HEK293 (cell line): ENCODE measurements around the gene HOXC5.

Experiments
- BCL11A ChIP-seq: fragments of 450-650 bp; formaldehyde crosslinking; IDR thresholded peaks from 2 replicates; pipeline ENCODE4 v1.5.1; 2016; ENCODE audit warnings: low read depth, missing biosample characterization, missing genetic modification characterization
- KLF8 ChIP-seq: fragments of 450-650 bp; formaldehyde crosslinking; IDR thresholded peaks from 2 replicates; pipeline ENCODE4 v1.5.1; 2016; ENCODE audit warnings: missing biosample characterization, missing genetic modification characterization
- OVOL3 ChIP-seq: fragments of 450-650 bp; formaldehyde crosslinking; IDR thresholded peaks from 2 replicates; pipeline ENCODE4 v1.5.1; 2016; ENCODE audit warnings: missing biosample characterization, missing genetic modification characterization
- SETDB1 ChIP-seq: IDR thresholded peaks from one replicate; pipeline ENCODE4 v1.6.1; 2017; ENCODE audit warnings: mild to moderate bottlenecking, low read length, moderate library complexity, mixed read lengths; ENCODE audit not compliant: insufficient read length
- ZBTB48 ChIP-seq: fragments of 450-650 bp; formaldehyde crosslinking; IDR thresholded peaks from 2 replicates; pipeline ENCODE4 v1.5.1; 2016; ENCODE audit warnings: missing biosample characterization, missing genetic modification characterization
- ZBTB7A ChIP-seq: fragments of 450-650 bp; formaldehyde crosslinking; IDR thresholded peaks from 2 replicates; pipeline ENCODE4 v1.5.1; 2016; ENCODE audit warnings: low read depth, missing biosample characterization, missing genetic modification characterization
- ZNF10 ChIP-seq: fragments of 450-650 bp; formaldehyde crosslinking; IDR thresholded peaks from 2 replicates; pipeline ENCODE4 v1.5.1; 2017; ENCODE audit warnings: missing biosample characterization, missing genetic modification characterization
- ZNF174 ChIP-seq: fragments of 450-650 bp; formaldehyde crosslinking; IDR thresholded peaks from 2 replicates; pipeline ENCODE4 v1.5.0; 2017; ENCODE audit warnings: missing biosample characterization, mild to moderate bottlenecking, missing genetic modification characterization
- ZNF175 ChIP-seq: fragments of 450-650 bp; formaldehyde crosslinking; IDR thresholded peaks from 2 replicates; pipeline ENCODE4 v1.5.1; 2016; ENCODE audit warnings: missing biosample characterization, missing genetic modification characterization
- ZNF184 ChIP-seq: fragments of 450-650 bp; IDR thresholded peaks from 2 replicates; pipeline ENCODE4 v1.5.1; 2018; ENCODE audit warnings: missing biosample characterization, mild to moderate bottlenecking, missing genetic modification characterization
- ZNF324 ChIP-seq: fragments of 450-650 bp; formaldehyde crosslinking; IDR thresholded peaks from 2 replicates; pipeline ENCODE4 v1.5.1; 2016; ENCODE audit warnings: missing biosample characterization, missing genetic modification characterization
- ZNF335 ChIP-seq: fragments of 450-650 bp; formaldehyde crosslinking; conservative IDR thresholded peaks from 2 replicates; pipeline ENCODE4 v1.5.1; 2016; ENCODE audit warnings: missing biosample characterization, missing genetic modification characterization
- ZNF426 ChIP-seq: fragments of 450-650 bp; formaldehyde crosslinking; IDR thresholded peaks from 2 replicates; pipeline ENCODE4 v1.5.1; 2017; ENCODE audit warnings: missing biosample characterization, missing genetic modification characterization, mild to moderate bottlenecking, inconsistent platforms, moderate library complexity
- ZNF571 ChIP-seq: fragments of 450-650 bp; formaldehyde crosslinking; IDR thresholded peaks from 2 replicates; pipeline ENCODE4 v1.5.0; 2017; ENCODE audit warnings: missing biosample characterization, missing genetic modification characterization
- ZNF585B ChIP-seq: fragments of 450-650 bp; formaldehyde crosslinking; IDR thresholded peaks from 2 replicates; pipeline ENCODE4 v1.5.1; 2016; ENCODE audit warnings: missing biosample characterization, missing genetic modification characterization
- ZNF660 ChIP-seq: fragments of 450-650 bp; IDR thresholded peaks from 2 replicates; pipeline ENCODE4 v1.5.1; 2018; ENCODE audit warnings: missing biosample characterization, mild to moderate bottlenecking, missing genetic modification characterization
- ZNF707 ChIP-seq: fragments of 450-650 bp; formaldehyde crosslinking; IDR thresholded peaks from 2 replicates; pipeline ENCODE4 v1.5.1; 2016; ENCODE audit warnings: missing biosample characterization, missing genetic modification characterization
- ZNF791 ChIP-seq: fragments of 450-650 bp; formaldehyde crosslinking; IDR thresholded peaks from 2 replicates; pipeline ENCODE4 v1.5.1; 2016; ENCODE audit warnings: missing biosample characterization, missing genetic modification characterization
- ZNF830 ChIP-seq: fragments of 450-650 bp; IDR thresholded peaks from 2 replicates; pipeline ENCODE4 v1.5.0; 2018; ENCODE audit warnings: missing biosample characterization, missing genetic modification characterization, low read depth, mild to moderate bottlenecking, moderate library complexity
- ZSCAN30 ChIP-seq: fragments of 450-650 bp; IDR thresholded peaks from 2 replicates; pipeline ENCODE4 v1.5.1; 2018; ENCODE audit warnings: missing biosample characterization, mild to moderate bottlenecking, missing genetic modification characterization, moderate library complexity
- TF ChIP-seq, protein P1 (sequence below): fragments of 450-650 bp; formaldehyde crosslinking; IDR thresholded peaks from 2 replicates; pipeline ENCODE4 v1.5.0; 2017; ENCODE audit warnings: missing biosample characterization, missing genetic modification characterization, borderline replicate concordance
- TF ChIP-seq, protein P2 (sequence below): fragments of 450-650 bp; formaldehyde crosslinking; IDR thresholded peaks from 2 replicates; pipeline ENCODE4 v1.5.1; 2016; ENCODE audit warnings: missing biosample characterization, missing genetic modification characterization
- TF ChIP-seq, protein P3 (sequence below): fragments of 450-650 bp; formaldehyde crosslinking; IDR thresholded peaks from 2 replicates; pipeline ENCODE4 v1.5.1; 2017; ENCODE audit warnings: missing biosample characterization, missing genetic modification characterization
- TF ChIP-seq, protein P4 (sequence below): fragments of 450-650 bp; formaldehyde crosslinking; IDR thresholded peaks from 2 replicates; pipeline ENCODE4 v1.5.1; 2016; ENCODE audit warnings: missing biosample characterization, missing genetic modification characterization
- TF ChIP-seq, protein P5 (sequence below): fragments of 450-650 bp; formaldehyde crosslinking; IDR thresholded peaks from 2 replicates; pipeline ENCODE4 v1.5.1; 2017; ENCODE audit warnings: missing biosample characterization, mild to moderate bottlenecking, missing genetic modification characterization, moderate library complexity
- TF ChIP-seq, protein P6 (sequence below): fragments of 450-650 bp; formaldehyde crosslinking; IDR thresholded peaks from 2 replicates; pipeline ENCODE4 v1.5.1; 2016; ENCODE audit warnings: missing biosample characterization, missing genetic modification characterization
- TF ChIP-seq, protein P7 (sequence below): fragments of 450-650 bp; formaldehyde crosslinking; IDR thresholded peaks from 2 replicates; pipeline ENCODE4 v1.5.1; 2017; ENCODE audit warnings: missing biosample characterization, missing genetic modification characterization

The HOXC5 gene

DNA sequence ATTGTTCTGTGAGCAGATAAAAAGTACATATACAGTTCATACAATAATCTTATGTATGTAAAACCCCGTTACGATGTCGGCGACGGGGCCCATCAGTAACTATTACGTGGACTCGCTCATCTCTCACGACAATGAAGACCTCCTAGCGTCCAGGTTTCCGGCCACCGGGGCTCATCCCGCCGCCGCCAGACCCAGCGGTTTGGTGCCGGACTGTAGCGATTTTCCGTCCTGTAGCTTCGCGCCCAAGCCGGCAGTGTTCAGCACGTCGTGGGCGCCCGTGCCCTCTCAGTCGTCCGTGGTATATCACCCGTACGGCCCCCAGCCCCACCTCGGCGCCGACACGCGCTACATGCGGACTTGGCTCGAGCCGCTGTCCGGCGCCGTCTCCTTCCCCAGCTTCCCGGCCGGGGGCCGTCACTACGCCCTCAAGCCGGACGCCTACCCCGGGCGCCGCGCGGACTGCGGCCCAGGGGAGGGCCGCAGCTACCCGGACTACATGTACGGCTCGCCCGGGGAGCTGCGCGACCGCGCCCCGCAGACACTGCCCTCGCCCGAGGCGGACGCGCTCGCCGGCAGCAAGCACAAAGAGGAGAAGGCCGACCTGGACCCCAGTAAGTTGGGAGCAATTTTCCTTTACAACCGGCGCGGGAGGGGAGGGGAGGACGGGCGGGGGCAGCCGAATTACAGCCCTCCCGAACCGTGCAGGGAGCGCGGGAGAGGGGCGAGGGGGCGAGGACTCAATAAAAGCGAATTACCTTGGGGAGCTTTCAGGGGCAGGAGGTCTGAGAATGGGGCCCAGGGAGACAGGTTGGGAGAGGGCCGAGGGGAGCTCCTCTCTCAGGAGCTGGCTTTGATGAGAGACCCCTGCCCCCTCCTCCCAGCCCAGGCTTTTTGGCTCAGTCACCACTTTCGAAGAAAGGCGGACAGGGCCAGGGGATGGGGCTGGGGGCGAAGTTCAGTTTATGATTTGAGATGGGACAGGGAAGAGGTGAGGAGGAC is 32.4 kb upstream of the HOXC5 start, which contains the start of gene HOXC9 (continued):
- no peak for TF ChIP-seq ZSCAN30
- TF ChIP-seq, protein P1, sequence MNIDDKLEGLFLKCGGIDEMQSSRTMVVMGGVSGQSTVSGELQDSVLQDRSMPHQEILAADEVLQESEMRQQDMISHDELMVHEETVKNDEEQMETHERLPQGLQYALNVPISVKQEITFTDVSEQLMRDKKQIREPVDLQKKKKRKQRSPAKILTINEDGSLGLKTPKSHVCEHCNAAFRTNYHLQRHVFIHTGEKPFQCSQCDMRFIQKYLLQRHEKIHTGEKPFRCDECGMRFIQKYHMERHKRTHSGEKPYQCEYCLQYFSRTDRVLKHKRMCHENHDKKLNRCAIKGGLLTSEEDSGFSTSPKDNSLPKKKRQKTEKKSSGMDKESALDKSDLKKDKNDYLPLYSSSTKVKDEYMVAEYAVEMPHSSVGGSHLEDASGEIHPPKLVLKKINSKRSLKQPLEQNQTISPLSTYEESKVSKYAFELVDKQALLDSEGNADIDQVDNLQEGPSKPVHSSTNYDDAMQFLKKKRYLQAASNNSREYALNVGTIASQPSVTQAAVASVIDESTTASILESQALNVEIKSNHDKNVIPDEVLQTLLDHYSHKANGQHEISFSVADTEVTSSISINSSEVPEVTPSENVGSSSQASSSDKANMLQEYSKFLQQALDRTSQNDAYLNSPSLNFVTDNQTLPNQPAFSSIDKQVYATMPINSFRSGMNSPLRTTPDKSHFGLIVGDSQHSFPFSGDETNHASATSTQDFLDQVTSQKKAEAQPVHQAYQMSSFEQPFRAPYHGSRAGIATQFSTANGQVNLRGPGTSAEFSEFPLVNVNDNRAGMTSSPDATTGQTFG = no peak
- TF ChIP-seq ZNF426 (tag by site-specific recombination) = no peak
- no peak for TF ChIP-seq ZNF184
- 0 out of 2 replicates have a peak, but pooled peaks have one; percentile 42 for TF ChIP-seq ZNF791
- TF ChIP-seq ZNF707 (tag by site-specific recombination) = no peak
- no peak for TF ChIP-seq ZNF571 (tag by site-specific recombination)
- TF ChIP-seq, protein P2, sequence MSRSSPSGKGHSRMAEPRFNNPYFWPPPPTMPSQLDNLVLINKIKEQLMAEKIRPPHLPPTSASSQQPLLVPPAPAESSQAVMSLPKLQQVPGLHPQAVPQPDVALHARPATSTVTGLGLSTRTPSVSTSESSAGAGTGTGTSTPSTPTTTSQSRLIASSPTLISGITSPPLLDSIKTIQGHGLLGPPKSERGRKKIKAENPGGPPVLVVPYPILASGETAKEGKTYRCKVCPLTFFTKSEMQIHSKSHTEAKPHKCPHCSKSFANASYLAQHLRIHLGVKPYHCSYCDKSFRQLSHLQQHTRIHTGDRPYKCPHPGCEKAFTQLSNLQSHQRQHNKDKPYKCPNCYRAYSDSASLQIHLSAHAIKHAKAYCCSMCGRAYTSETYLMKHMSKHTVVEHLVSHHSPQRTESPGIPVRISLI (tag by site-specific recombination) = no peak
- TF ChIP-seq, protein P3, sequence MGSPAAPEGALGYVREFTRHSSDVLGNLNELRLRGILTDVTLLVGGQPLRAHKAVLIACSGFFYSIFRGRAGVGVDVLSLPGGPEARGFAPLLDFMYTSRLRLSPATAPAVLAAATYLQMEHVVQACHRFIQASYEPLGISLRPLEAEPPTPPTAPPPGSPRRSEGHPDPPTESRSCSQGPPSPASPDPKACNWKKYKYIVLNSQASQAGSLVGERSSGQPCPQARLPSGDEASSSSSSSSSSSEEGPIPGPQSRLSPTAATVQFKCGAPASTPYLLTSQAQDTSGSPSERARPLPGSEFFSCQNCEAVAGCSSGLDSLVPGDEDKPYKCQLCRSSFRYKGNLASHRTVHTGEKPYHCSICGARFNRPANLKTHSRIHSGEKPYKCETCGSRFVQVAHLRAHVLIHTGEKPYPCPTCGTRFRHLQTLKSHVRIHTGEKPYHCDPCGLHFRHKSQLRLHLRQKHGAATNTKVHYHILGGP (tag by site-specific recombination) = no peak
- TF ChIP-seq, protein P4, sequence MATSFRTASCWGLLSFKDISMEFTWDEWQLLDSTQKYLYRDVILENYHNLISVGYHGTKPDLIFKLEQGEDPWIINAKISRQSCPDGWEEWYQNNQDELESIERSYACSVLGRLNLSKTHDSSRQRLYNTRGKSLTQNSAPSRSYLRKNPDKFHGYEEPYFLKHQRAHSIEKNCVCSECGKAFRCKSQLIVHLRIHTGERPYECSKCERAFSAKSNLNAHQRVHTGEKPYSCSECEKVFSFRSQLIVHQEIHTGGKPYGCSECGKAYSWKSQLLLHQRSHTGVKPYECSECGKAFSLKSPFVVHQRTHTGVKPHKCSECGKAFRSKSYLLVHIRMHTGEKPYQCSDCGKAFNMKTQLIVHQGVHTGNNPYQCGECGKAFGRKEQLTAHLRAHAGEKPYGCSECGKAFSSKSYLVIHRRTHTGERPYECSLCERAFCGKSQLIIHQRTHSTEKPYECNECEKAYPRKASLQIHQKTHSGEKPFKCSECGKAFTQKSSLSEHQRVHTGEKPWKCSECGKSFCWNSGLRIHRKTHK (tag by site-specific recombination) = no peak
- TF ChIP-seq ZNF324 (tag by site-specific recombination) = no peak
- TF ChIP-seq OVOL3 (tag by site-specific recombination) = no peak
- TF ChIP-seq ZNF174 (tag by site-specific recombination) = no peak
- 0 out of 2 replicates have a peak, but pooled peaks have one; percentile 22 for TF ChIP-seq ZNF660 (tag by site-specific recombination)
- TF ChIP-seq, protein P5, sequence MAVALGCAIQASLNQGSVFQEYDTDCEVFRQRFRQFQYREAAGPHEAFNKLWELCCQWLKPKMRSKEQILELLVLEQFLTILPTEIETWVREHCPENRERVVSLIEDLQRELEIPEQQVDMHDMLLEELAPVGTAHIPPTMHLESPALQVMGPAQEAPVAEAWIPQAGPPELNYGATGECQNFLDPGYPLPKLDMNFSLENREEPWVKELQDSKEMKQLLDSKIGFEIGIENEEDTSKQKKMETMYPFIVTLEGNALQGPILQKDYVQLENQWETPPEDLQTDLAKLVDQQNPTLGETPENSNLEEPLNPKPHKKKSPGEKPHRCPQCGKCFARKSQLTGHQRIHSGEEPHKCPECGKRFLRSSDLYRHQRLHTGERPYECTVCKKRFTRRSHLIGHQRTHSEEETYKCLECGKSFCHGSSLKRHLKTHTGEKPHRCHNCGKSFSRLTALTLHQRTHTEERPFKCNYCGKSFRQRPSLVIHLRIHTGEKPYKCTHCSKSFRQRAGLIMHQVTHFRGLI = no peak
- TF ChIP-seq ZNF335 (tag by site-specific recombination) = peak; percentile 81
- TF ChIP-seq, protein P6, sequence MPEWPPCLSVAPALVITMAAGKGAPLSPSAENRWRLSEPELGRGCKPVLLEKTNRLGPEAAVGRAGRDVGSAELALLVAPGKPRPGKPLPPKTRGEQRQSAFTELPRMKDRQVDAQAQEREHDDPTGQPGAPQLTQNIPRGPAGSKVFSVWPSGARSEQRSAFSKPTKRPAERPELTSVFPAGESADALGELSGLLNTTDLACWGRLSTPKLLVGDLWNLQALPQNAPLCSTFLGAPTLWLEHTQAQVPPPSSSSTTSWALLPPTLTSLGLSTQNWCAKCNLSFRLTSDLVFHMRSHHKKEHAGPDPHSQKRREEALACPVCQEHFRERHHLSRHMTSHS (tag by site-specific recombination) = no peak
- TF ChIP-seq ZNF175 (tag by site-specific recombination) = no peak
- no peak for TF ChIP-seq ZNF585B
- no peak for TF ChIP-seq SETDB1
- TF ChIP-seq ZBTB48 (tag by site-specific recombination) = no peak
- no peak for TF ChIP-seq ZBTB7A (tag by site-specific recombination)
- no peak for TF ChIP-seq KLF8 (tag by site-specific recombination)
- TF ChIP-seq, protein P7, sequence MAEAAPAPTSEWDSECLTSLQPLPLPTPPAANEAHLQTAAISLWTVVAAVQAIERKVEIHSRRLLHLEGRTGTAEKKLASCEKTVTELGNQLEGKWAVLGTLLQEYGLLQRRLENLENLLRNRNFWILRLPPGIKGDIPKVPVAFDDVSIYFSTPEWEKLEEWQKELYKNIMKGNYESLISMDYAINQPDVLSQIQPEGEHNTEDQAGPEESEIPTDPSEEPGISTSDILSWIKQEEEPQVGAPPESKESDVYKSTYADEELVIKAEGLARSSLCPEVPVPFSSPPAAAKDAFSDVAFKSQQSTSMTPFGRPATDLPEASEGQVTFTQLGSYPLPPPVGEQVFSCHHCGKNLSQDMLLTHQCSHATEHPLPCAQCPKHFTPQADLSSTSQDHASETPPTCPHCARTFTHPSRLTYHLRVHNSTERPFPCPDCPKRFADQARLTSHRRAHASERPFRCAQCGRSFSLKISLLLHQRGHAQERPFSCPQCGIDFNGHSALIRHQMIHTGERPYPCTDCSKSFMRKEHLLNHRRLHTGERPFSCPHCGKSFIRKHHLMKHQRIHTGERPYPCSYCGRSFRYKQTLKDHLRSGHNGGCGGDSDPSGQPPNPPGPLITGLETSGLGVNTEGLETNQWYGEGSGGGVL = peak; percentile 50
- no peak for TF ChIP-seq BCL11A (tag by site-specific recombination)
- TF ChIP-seq ZNF830 = no peak
- 0 out of 2 replicates have a peak, but pooled peaks have one; percentile 21 for TF ChIP-seq ZNF10 (tag by site-specific recombination)
